Calu3 (cell line): ENCODE data around the gene TENT4B. TPM values are rescaled to one million over a fixed set of nuclear protein-coding genes. Genes with fewer than 3 reads are reported as not detected.

Experiments
- BruUV-seq: library from RNA; stranded (reverse); fragments of 400-500 nt; replicated peaks from 2 replicates; lab custom pipeline; 2021; lab: Mats Ljungman, UMichigan
- CTCF ChIA-PET: fragments of 300-600 bp; sonication (Branson Sonifier 250); formaldehyde crosslinking; loops from one replicate; lab custom pipeline; 2022; ENCODE audit warnings: antibody characterized with exemption; lab: Charles Lee
- DNase-seq: peaks from one replicate; pipeline ENCODE4 v3.0.0; 2022
- H3K27ac Mint-ChIP-seq: one replicate; pipeline ENCODE4 v1.8.0; 2022; ENCODE audit warnings: mixed read lengths; ENCODE audit not compliant: unreplicated experiment
- H3K27me3 Mint-ChIP-seq: one replicate; pipeline ENCODE4 v1.8.0; 2022; ENCODE audit warnings: mixed read lengths; ENCODE audit not compliant: unreplicated experiment
- H3K36me3 Mint-ChIP-seq: one replicate; pipeline ENCODE4 v1.8.0; 2022; ENCODE audit warnings: mild to moderate bottlenecking, moderate library complexity, mixed read lengths; ENCODE audit not compliant: insufficient read depth, unreplicated experiment
- H3K4me1 Mint-ChIP-seq: one replicate; pipeline ENCODE4 v1.8.0; 2022; ENCODE audit warnings: mild to moderate bottlenecking, low read depth, mixed read lengths; ENCODE audit not compliant: unreplicated experiment
- H3K4me3 Mint-ChIP-seq: one replicate; pipeline ENCODE4 v1.8.0; 2022; ENCODE audit warnings: mild to moderate bottlenecking, low read depth, moderate library complexity, mixed read lengths; ENCODE audit not compliant: unreplicated experiment
- H3K9me3 Mint-ChIP-seq: one replicate; pipeline ENCODE4 v1.8.0; 2022; ENCODE audit warnings: low read depth, mixed read lengths; ENCODE audit not compliant: unreplicated experiment
- CTCF ChIP-seq: fragments of 200-600 bp; IDR thresholded peaks from one replicate; pipeline ENCODE4 v1.8.0; 2022; ENCODE audit warnings: antibody characterized with exemption; ENCODE audit not compliant: unreplicated experiment
- intact Hi-C: fragments of 100-400 bp; cut with micrococcal nuclease; formaldehyde crosslinking; loops from one replicate; pipeline ENCODE4 v1.10.0; 2022; ENCODE audit not compliant: unreplicated experiment
- total RNA-seq: library from RNA; stranded (reverse); gene quantifications from 2 replicates; pipeline ENCODE4 v1.2.3, GENCODE V29; 2022

Gene TENT4B
- total RNA-seq, 1 experiment from 2014 or later = 21.7 TPM

DNA sequence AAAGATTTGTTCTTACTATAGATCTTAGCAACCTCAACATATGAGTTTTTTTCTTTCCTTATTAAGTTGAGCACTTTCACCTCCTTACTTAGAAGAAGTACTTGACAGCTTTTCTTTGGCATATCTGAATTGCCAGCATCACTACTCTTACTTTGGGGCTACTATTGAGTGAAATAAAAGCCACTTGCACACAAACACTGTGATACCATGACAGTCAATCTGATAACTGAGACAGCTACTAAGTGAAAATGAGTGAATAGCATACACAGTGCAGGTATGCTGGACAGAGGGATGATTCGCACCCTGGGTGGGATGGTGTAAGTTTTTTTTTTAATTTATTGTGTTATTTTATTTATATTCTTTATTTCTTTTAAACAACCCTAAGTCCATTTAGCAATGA is 13.5 kb upstream of the TENT4B start:
- H3K36me3 Mint-ChIP-seq = no peaks in the 10 kb centered on the region
- H3K4me3 Mint-ChIP-seq = no peak overlapping the region
- CTCF ChIA-PET = no interaction called here

GRCh38 chr16:50144211-50144610 is 8.9 kb upstream of the TENT4B start:
- no peaks in the 10 kb centered on the region for H3K9me3 Mint-ChIP-seq
- CTCF ChIA-PET = no interaction called here
- BruUV-seq = no TSS peak
- no peaks in the 10 kb centered on the region for H3K36me3 Mint-ChIP-seq
- no peak overlapping the region for H3K4me3 Mint-ChIP-seq
- no peak for TF ChIP-seq CTCF
- H3K27me3 Mint-ChIP-seq = no peaks in the 10 kb centered on the region
- H3K27ac Mint-ChIP-seq = no peak overlapping the region
- intact Hi-C loops = no loop called here
- H3K4me1 Mint-ChIP-seq = peaks cover 9% of the 10 kb centered on the region
- no peak for DNase-seq

More for the DNA sequence above, 13.5 kb upstream of the TENT4B start:
- Mint-ChIP-seq H3K27me3 (no peaks in the 10 kb centered on the region), H3K4me1 (no peaks in the 10 kb centered on the region), H3K27ac (no peak overlapping the region), H3K9me3 (no peaks in the 10 kb centered on the region)
- no peak for DNase-seq
- BruUV-seq = no TSS peak
- intact Hi-C loops = no loop called here
- TF ChIP-seq CTCF = no peak

- CTCF ChIA-PET = interaction anchor here (0.7 kb wide), 1 partner anchor 107 kb away, joined by 3 read pairs; no protein-coding TSS in a partner anchor
- no peak for DNase-seq
- Mint-ChIP-seq H3K4me3 (no peak overlapping the region), H3K4me1 (peaks cover 11% of the 10 kb centered on the region), H3K36me3 (peaks cover 2% of the 10 kb centered on the region), H3K27me3 (no peaks in the 10 kb centered on the region), H3K9me3 (no peaks in the 10 kb centered on the region), H3K27ac (no peak overlapping the region)
- no TSS peak for BruUV-seq
- TF ChIP-seq CTCF = no peak
- intact Hi-C loops = no loop called here
These were observed 6.3 kb upstream of the TENT4B start for GRCh38 chr16:50146479-50147435.

- Mint-ChIP-seq H3K4me1 (peaks cover 31% of the 10 kb centered on the region), H3K27me3 (no peaks in the 10 kb centered on the region), H3K4me3 (no peak overlapping the region), H3K9me3 (no peaks in the 10 kb centered on the region), H3K27ac (no peak overlapping the region), H3K36me3 (peaks cover 36% of the 10 kb centered on the region)
- CTCF ChIA-PET = interaction anchor here (0.6 to 1.4 kb wide), 4 partner anchors 46 to 1108 kb away, joined by 4 to 8 read pairs (median 5); no protein-coding TSS in a partner anchor
- no peak for TF ChIP-seq CTCF
- no TSS peak for BruUV-seq
- intact Hi-C loops = no loop called here
- no peak for DNase-seq
These were observed 1.8 kb upstream of the TENT4B start for GRCh38 chr16:50151322-50151721.
